ENCODE data around the gene LRIT2. TPM values are rescaled to one million over a fixed set of nuclear protein-coding genes. Genes with fewer than 3 reads are reported as not detected.

Gene LRIT2
- total and polyA plus RNA-seq, 2 experiments from 2014 or later = not detected

DNA sequence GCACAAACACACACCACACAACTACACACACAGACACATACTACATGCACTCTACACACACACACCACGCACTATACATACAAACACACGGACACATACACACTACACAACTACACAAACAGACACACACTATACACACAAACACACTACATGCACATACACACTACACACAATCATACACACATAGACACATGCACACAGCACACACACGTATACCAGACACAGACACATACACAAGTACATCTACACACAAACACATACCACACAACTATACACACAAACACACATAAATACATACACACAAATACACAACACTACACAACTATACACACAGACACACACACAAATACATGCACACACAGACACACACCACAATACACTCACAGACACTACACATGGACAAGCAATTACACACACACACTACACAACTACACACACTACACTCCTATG is 47.2 kb downstream of the LRIT2 start:
- H2AFZ ChIP-seq = no peak overlapping the region
- no peak for DNase-seq (ENCODE audit: low spot score)
- WGBS (ENCODE audit: low lambda C conversion rate, missing lambda C conversion rate) = 100% methylated on average over 3 of the region's 3 CpGs
- H4K20me1 ChIP-seq (ENCODE audit: insufficient read depth, poor library complexity, severe bottlenecking) = no peaks in the 10 kb centered on the region
- no peak overlapping the region for H3K27ac ChIP-seq
- H3K4me3 ChIP-seq = no peak overlapping the region
- no peaks in the 10 kb centered on the region for H3K36me3 ChIP-seq (replicated peaks; ENCODE audit: insufficient read depth, low read depth)
- no peak for TF ChIP-seq EZH2 (IDR thresholded peaks at IDR 0.05; ENCODE audit: borderline replicate concordance)
- TF ChIP-seq, protein P1, sequence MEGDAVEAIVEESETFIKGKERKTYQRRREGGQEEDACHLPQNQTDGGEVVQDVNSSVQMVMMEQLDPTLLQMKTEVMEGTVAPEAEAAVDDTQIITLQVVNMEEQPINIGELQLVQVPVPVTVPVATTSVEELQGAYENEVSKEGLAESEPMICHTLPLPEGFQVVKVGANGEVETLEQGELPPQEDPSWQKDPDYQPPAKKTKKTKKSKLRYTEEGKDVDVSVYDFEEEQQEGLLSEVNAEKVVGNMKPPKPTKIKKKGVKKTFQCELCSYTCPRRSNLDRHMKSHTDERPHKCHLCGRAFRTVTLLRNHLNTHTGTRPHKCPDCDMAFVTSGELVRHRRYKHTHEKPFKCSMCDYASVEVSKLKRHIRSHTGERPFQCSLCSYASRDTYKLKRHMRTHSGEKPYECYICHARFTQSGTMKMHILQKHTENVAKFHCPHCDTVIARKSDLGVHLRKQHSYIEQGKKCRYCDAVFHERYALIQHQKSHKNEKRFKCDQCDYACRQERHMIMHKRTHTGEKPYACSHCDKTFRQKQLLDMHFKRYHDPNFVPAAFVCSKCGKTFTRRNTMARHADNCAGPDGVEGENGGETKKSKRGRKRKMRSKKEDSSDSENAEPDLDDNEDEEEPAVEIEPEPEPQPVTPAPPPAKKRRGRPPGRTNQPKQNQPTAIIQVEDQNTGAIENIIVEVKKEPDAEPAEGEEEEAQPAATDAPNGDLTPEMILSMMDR (IDR thresholded peaks at IDR 0.05; ENCODE audit: poor library complexity) = no peak
- TF ChIP-seq EZH2phosphoT487 (IDR thresholded peaks at IDR 0.05; ENCODE audit: low read depth, severe bottlenecking, unreplicated experiment) = no peak
- H3K9me3 ChIP-seq (ENCODE audit: low read depth) = no peaks in the 10 kb centered on the region
- H3K27me3 ChIP-seq = no peaks in the 10 kb centered on the region
- no peak overlapping the region for H3K4me2 ChIP-seq
- H3K4me1 ChIP-seq (ENCODE audit: insufficient read depth) = no peaks in the 10 kb centered on the region
- H3K79me2 ChIP-seq = no peaks in the 10 kb centered on the region
- no peaks in the 10 kb centered on the region for H3K9me2 ChIP-seq (replicated peaks; ENCODE audit: insufficient read depth)

GRCh38 chr10:84177541-84178141 is 47.7 kb downstream of the LRIT2 start:
- H3K9me2 ChIP-seq (replicated peaks; ENCODE audit: insufficient read depth) = no peaks in the 10 kb centered on the region
- no peaks in the 10 kb centered on the region for H3K4me1 ChIP-seq (ENCODE audit: insufficient read depth)
- H3K9me3 ChIP-seq (ENCODE audit: low read depth) = no peaks in the 10 kb centered on the region
- H3K36me3 ChIP-seq (replicated peaks; ENCODE audit: insufficient read depth, low read depth) = no peaks in the 10 kb centered on the region
- no peak for TF ChIP-seq EZH2 (IDR thresholded peaks at IDR 0.05; ENCODE audit: borderline replicate concordance)
- TF ChIP-seq, protein P1 (IDR thresholded peaks at IDR 0.05; ENCODE audit: poor library complexity) = no peak
- TF ChIP-seq EZH2phosphoT487 (IDR thresholded peaks at IDR 0.05; ENCODE audit: low read depth, severe bottlenecking, unreplicated experiment) = no peak
- 83% methylated on average over 8 of the region's 8 CpGs for WGBS (ENCODE audit: low lambda C conversion rate, missing lambda C conversion rate)
- H3K27me3 ChIP-seq = no peaks in the 10 kb centered on the region
- no peak overlapping the region for H3K4me2 ChIP-seq
- no peak overlapping the region for H2AFZ ChIP-seq
- no peak overlapping the region for H3K4me3 ChIP-seq
- no peak overlapping the region for H3K27ac ChIP-seq
- no peaks in the 10 kb centered on the region for H4K20me1 ChIP-seq (ENCODE audit: insufficient read depth, poor library complexity, severe bottlenecking)
- H3K79me2 ChIP-seq = no peaks in the 10 kb centered on the region
- DNase-seq (ENCODE audit: low spot score) = no peak

GRCh38 chr10:84176836-84177474 is 48.4 kb downstream of the LRIT2 start:
- H4K20me1 ChIP-seq (ENCODE audit: insufficient read depth, poor library complexity, severe bottlenecking) = no peaks in the 10 kb centered on the region
- no peaks in the 10 kb centered on the region for H3K27me3 ChIP-seq
- no peak overlapping the region for H2AFZ ChIP-seq
- no peak overlapping the region for H3K4me3 ChIP-seq
- no peak overlapping the region for H3K4me2 ChIP-seq
- DNase-seq (ENCODE audit: low spot score) = no peak
- no peaks in the 10 kb centered on the region for H3K79me2 ChIP-seq
- no peaks in the 10 kb centered on the region for H3K4me1 ChIP-seq (ENCODE audit: insufficient read depth)
- TF ChIP-seq, protein P1 (IDR thresholded peaks at IDR 0.05; ENCODE audit: poor library complexity) = no peak
- TF ChIP-seq EZH2 (IDR thresholded peaks at IDR 0.05; ENCODE audit: borderline replicate concordance) = no peak
- TF ChIP-seq EZH2phosphoT487 (IDR thresholded peaks at IDR 0.05; ENCODE audit: low read depth, severe bottlenecking, unreplicated experiment) = no peak
- no peaks in the 10 kb centered on the region for H3K36me3 ChIP-seq (replicated peaks; ENCODE audit: insufficient read depth, low read depth)
- H3K27ac ChIP-seq = no peak overlapping the region
- H3K9me2 ChIP-seq (replicated peaks; ENCODE audit: insufficient read depth) = no peaks in the 10 kb centered on the region
- H3K9me3 ChIP-seq (ENCODE audit: low read depth) = no peaks in the 10 kb centered on the region
- WGBS (ENCODE audit: low lambda C conversion rate, missing lambda C conversion rate) = 97% methylated on average over 4 of the region's 4 CpGs
